ENCODE data around the gene ZMIZ2. TPM values are rescaled to one million over a fixed set of nuclear protein-coding genes. Genes with fewer than 3 reads are reported as not detected.
A peak's percentile ranks its signal among the peaks of the same experiment; 100 is the strongest.
"Not testable (repeated sequence)": the region's sequence is repeated elsewhere in the genome, so short reads cannot be mapped to it uniquely, and the experiment has no call there.

The ZMIZ2 gene
- total RNA-seq, 2 experiments from 2014 or later: 82.8 to 106 TPM

- Mint-ChIP-seq H3K4me3 (no peak overlapping the region), H3K27me3 (no peaks in the 10 kb centered on the region), H3K4me1 (peaks cover 5% of the 10 kb centered on the region), H3K36me3 (ENCODE audit: low read depth) (peaks cover 18% of the 10 kb centered on the region), H3K9me3 (ENCODE audit: low read depth) (no peaks in the 10 kb centered on the region), H3K27ac (no peak overlapping the region)
- POLR2A ChIA-PET: interaction anchor here (0.6 kb wide), 1 partner anchor 55 kb away, joined by 3 read pairs; no protein-coding TSS in a partner anchor
- DNase-seq: no peak
- no peak for ATAC-seq
- intact Hi-C loops (cut with DNase I, micrococcal nuclease): no loop called here
- CTCF ChIA-PET: interaction anchor here (0.6 to 1.3 kb wide), 2 partner anchors 56 to 74 kb away, joined by 3 to 4 read pairs; no protein-coding TSS in a partner anchor
Measured at GRCh38 chr7:44709945-44710596, 38.6 kb upstream of the ZMIZ2 start.

GRCh38 chr7:44711528-44711927 is 37.1 kb upstream of the ZMIZ2 start:
- Mint-ChIP-seq H3K4me3 (no peak overlapping the region), H3K4me1 (peaks cover 5% of the 10 kb centered on the region), H3K27ac (no peak overlapping the region), H3K27me3 (no peaks in the 10 kb centered on the region), H3K36me3 (ENCODE audit: low read depth) (peaks cover 11% of the 10 kb centered on the region), H3K9me3 (ENCODE audit: low read depth) (no peaks in the 10 kb centered on the region)
- POLR2A ChIA-PET: no interaction called here
- ATAC-seq: no peak
- intact Hi-C loops (cut with DNase I, micrococcal nuclease): no loop called here
- DNase-seq: no peak
- CTCF ChIA-PET: no interaction called here

- Mint-ChIP-seq H3K27ac (no peak overlapping the region), H3K36me3 (ENCODE audit: low read depth) (peaks cover 11% of the 10 kb centered on the region), H3K9me3 (ENCODE audit: low read depth) (no peaks in the 10 kb centered on the region), H3K4me3 (no peak overlapping the region), H3K4me1 (peaks cover 5% of the 10 kb centered on the region), H3K27me3 (no peaks in the 10 kb centered on the region)
- intact Hi-C loops (cut with DNase I, micrococcal nuclease): no loop called here
- no peak for DNase-seq
- CTCF ChIA-PET: no interaction called here
- ATAC-seq: no peak
- POLR2A ChIA-PET: no interaction called here
Measured at GRCh38 chr7:44712012-44712411, 36.6 kb upstream of the ZMIZ2 start.

- H3K27me3 Mint-ChIP-seq: no peaks in the 10 kb centered on the region
- H3K27ac Mint-ChIP-seq: no peak overlapping the region
- DNase-seq (no peak), ATAC-seq (no peak)
- peaks cover 7% of the 10 kb centered on the region for H3K36me3 Mint-ChIP-seq (ENCODE audit: low read depth)
- ChIA-PET POLR2A (no interaction called here), CTCF (no interaction called here)
- no peak overlapping the region for H3K4me3 Mint-ChIP-seq
- peaks cover 5% of the 10 kb centered on the region for H3K4me1 Mint-ChIP-seq
- intact Hi-C loops (cut with DNase I, micrococcal nuclease): no loop called here
- H3K9me3 Mint-ChIP-seq (ENCODE audit: low read depth): no peaks in the 10 kb centered on the region
Measured at GRCh38 chr7:44713141-44713540, 35.5 kb upstream of the ZMIZ2 start.

- DNase-seq: no peak
- Mint-ChIP-seq H3K27me3 (no peaks in the 10 kb centered on the region), H3K27ac (no peak overlapping the region), H3K36me3 (ENCODE audit: low read depth) (peaks cover 5% of the 10 kb centered on the region), H3K4me3 (no peak overlapping the region), H3K4me1 (peaks cover 5% of the 10 kb centered on the region), H3K9me3 (ENCODE audit: low read depth) (no peaks in the 10 kb centered on the region)
- no peak for ATAC-seq
- intact Hi-C loops (cut with DNase I, micrococcal nuclease): no loop called here
- CTCF ChIA-PET: no interaction called here
- POLR2A ChIA-PET: no interaction called here
Measured at GRCh38 chr7:44713680-44714335, 34.8 kb upstream of the ZMIZ2 start.

- H3K9me3 Mint-ChIP-seq (ENCODE audit: low read depth): no peaks in the 10 kb centered on the region
- no peaks in the 10 kb centered on the region for H3K27me3 Mint-ChIP-seq
- H3K4me1 Mint-ChIP-seq: peaks cover 5% of the 10 kb centered on the region
- H3K27ac Mint-ChIP-seq: no peak overlapping the region
- H3K36me3 Mint-ChIP-seq (ENCODE audit: low read depth): no peaks in the 10 kb centered on the region
- no peak for ATAC-seq
- intact Hi-C loops (cut with DNase I, micrococcal nuclease): no loop called here
- CTCF ChIA-PET: interaction anchor here (0.6 to 0.8 kb wide), 2 partner anchors 34 to 258 kb away, joined by 3 read pairs; no protein-coding TSS in a partner anchor
- POLR2A ChIA-PET: no interaction called here
- H3K4me3 Mint-ChIP-seq: no peak overlapping the region
- no peak for DNase-seq
Measured at GRCh38 chr7:44716205-44716604, 32.4 kb upstream of the ZMIZ2 start.

DNA sequence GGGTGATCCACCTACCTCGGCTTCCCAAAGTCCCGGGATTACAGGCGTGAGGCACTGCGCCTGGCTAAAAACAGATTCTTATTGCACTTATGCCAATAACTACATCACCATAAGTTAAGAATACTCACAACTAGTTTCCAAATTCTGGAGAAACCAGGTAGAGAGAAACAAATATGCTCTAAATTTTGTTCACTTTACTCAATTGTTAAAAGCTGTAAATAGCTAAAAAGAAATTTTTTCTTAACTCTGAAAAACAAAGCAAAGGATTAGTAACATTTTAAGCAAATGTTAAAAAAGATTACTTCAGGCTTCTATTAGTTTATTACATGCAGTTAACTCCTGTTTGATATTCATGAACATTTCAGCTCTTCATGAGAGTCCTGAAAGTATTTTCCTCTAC is 28.3 kb upstream of the ZMIZ2 start:
- H3K27ac Mint-ChIP-seq: no peak overlapping the region
- no peaks in the 10 kb centered on the region for H3K27me3 Mint-ChIP-seq
- intact Hi-C loops (cut with DNase I, micrococcal nuclease): no loop called here
- ATAC-seq (no peak), DNase-seq (no peak)
- CTCF ChIA-PET: interaction anchor here (2.1 kb wide), 1 partner anchor 64 kb away, joined by 4 read pairs; no protein-coding TSS in a partner anchor
- H3K9me3 Mint-ChIP-seq (ENCODE audit: low read depth): no peaks in the 10 kb centered on the region
- POLR2A ChIA-PET: no interaction called here
- H3K4me3 Mint-ChIP-seq: no peak overlapping the region
- no peaks in the 10 kb centered on the region for H3K36me3 Mint-ChIP-seq (ENCODE audit: low read depth)
- H3K4me1 Mint-ChIP-seq: no peaks in the 10 kb centered on the region

- POLR2A ChIA-PET: no interaction called here
- Mint-ChIP-seq H3K4me3 (no peak overlapping the region), H3K27ac (no peak overlapping the region), H3K9me3 (ENCODE audit: low read depth) (no peaks in the 10 kb centered on the region), H3K27me3 (no peaks in the 10 kb centered on the region), H3K4me1 (no peaks in the 10 kb centered on the region), H3K36me3 (ENCODE audit: low read depth) (no peaks in the 10 kb centered on the region)
- DNase-seq (no peak), ATAC-seq (no peak)
- CTCF ChIA-PET: no interaction called here
- intact Hi-C loops (cut with DNase I, micrococcal nuclease): no loop called here
Measured at GRCh38 chr7:44724276-44724675, 24.4 kb upstream of the ZMIZ2 start.

DNA sequence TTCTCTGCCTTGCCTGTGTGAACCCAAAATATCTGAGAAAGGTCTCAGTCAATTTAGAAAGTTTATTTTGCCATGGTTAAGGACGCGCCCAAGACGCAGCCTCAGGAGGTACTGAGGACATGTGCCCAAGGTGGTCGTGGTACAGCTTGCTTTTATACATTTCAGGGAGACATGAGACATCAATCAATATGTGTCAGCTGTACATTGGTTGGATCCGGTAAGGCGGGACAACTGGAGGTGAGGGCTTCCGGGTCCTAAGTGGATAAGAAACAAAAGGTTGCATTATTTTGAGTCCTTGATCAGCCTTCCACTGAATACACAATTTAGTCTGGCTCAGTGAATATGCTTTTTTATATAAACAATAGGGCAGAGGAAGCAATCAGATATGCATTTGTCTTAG is 22.4 kb upstream of the ZMIZ2 start:
- H3K27ac Mint-ChIP-seq; H3K9me3 Mint-ChIP-seq (ENCODE audit: low read depth); ATAC-seq; H3K4me1 Mint-ChIP-seq; CTCF ChIA-PET; H3K36me3 Mint-ChIP-seq (ENCODE audit: low read depth); H3K4me3 Mint-ChIP-seq; intact Hi-C loops (cut with DNase I, micrococcal nuclease); POLR2A ChIA-PET; H3K27me3 Mint-ChIP-seq; DNase-seq: not testable (repeated sequence)

DNA sequence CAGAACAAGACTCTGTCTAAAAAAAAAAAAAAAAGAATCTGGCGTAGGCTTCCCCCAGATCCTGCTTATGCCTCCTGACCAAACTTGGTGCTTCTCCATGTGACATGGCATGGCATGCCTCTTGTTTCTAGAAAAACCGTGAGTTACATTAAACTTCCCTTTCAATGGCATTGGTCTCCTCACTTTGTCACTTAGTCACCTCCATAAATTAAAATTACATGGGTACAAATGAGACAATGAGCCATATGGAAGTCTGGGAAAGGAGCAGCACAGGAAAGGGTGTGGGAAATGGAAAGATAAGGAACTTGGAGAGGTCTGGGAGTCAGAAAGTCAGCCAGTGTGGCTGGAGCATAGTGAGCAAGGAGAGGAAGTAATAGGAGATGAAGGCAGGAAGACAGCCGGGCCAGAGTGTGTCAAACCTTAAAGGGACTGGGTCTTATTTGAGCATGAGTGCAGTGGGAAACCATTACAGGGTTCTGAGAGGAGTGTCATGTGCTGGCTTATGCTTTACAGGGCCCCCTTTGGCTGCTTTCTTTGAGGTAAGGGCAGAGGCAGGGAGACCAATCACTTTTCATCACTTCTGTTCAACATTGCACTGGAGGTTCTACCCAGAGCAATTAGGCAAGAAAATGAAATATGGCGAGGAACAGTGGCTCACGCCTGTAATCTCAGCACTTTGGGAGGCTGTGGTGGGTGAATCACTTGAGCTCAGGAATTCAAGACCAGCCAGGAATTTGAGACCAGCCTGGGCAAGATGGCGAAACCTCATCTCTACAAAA is 21.3 kb upstream of the ZMIZ2 start:
- CTCF ChIA-PET: interaction anchor here (0.6 kb wide), 1 partner anchor 90 kb away, joined by 5 read pairs; no protein-coding TSS in a partner anchor

GRCh38 chr7:44727937-44728262 is 20.7 kb upstream of the ZMIZ2 start:
- Mint-ChIP-seq H3K36me3 (ENCODE audit: low read depth) (no peaks in the 10 kb centered on the region), H3K27ac (no peak overlapping the region), H3K4me1 (no peaks in the 10 kb centered on the region), H3K4me3 (no peak overlapping the region), H3K9me3 (ENCODE audit: low read depth) (no peaks in the 10 kb centered on the region), H3K27me3 (no peaks in the 10 kb centered on the region)
- intact Hi-C loops (cut with DNase I, micrococcal nuclease): no loop called here
- ChIA-PET POLR2A (no interaction called here), CTCF (interaction anchor here (0.6 kb wide), 1 partner anchor 90 kb away, joined by 5 read pairs; no protein-coding TSS in a partner anchor)
- no peak for ATAC-seq
- no peak for DNase-seq

More for the DNA sequence above, 21.3 kb upstream of the ZMIZ2 start:
- H3K36me3 Mint-ChIP-seq (ENCODE audit: low read depth): no peaks in the 10 kb centered on the region
- ATAC-seq (peak; percentile 30), DNase-seq (no peak)
- H3K27ac Mint-ChIP-seq: no peak overlapping the region
- H3K27me3 Mint-ChIP-seq: no peaks in the 10 kb centered on the region
- intact Hi-C loops (cut with DNase I, micrococcal nuclease): no loop called here
- POLR2A ChIA-PET: no interaction called here
- H3K4me1 Mint-ChIP-seq: no peaks in the 10 kb centered on the region
- H3K9me3 Mint-ChIP-seq (ENCODE audit: low read depth): no peaks in the 10 kb centered on the region
- no peak overlapping the region for H3K4me3 Mint-ChIP-seq
